Fibroblast of skin of abdomen (primary cell): Measurements from ENCODE around the gene SDHB.
A peak's percentile ranks its signal among the peaks of the same experiment; 100 is the strongest.

Experiments used
- DNase-seq: peaks from one replicate; pipeline ENCODE4 v3.0.0-alpha.2; 2013

The SDHB gene

DNA sequence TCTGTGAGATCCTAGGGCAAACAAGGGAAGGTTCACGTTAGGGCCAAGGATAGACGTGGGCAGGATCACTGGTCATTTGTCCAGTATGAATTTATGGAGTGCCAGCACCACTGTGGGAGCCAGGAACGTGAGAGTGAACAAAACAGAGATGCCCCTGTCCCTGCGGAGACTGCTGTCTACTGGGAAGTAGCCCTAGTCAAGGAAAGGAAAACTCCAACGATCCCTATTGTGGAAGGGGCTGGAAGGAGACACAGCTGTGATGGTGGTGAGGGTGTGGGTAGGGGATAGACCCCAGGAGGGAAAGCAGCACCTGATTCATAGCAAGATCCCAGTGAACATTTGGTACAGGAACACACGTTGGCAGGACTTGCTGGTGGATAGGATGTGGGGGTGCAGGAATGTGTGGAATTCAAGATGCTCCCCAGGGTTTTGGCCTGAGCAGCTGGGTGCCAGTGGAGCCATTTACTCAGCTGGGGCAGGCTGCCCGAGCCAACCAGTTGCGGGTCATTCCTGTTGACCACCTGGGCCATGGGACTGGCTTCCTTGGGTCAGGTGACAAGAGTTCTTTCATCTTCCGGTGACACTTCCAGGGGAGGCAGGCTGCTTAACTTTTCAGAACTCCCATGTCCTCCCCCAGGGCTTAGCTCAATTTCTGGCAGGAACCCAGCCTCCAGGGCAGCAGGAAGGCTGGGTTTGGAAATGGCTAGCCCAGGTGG, 40.9 kb downstream of the SDHB start:
- no peak for DNase-seq

DNA sequence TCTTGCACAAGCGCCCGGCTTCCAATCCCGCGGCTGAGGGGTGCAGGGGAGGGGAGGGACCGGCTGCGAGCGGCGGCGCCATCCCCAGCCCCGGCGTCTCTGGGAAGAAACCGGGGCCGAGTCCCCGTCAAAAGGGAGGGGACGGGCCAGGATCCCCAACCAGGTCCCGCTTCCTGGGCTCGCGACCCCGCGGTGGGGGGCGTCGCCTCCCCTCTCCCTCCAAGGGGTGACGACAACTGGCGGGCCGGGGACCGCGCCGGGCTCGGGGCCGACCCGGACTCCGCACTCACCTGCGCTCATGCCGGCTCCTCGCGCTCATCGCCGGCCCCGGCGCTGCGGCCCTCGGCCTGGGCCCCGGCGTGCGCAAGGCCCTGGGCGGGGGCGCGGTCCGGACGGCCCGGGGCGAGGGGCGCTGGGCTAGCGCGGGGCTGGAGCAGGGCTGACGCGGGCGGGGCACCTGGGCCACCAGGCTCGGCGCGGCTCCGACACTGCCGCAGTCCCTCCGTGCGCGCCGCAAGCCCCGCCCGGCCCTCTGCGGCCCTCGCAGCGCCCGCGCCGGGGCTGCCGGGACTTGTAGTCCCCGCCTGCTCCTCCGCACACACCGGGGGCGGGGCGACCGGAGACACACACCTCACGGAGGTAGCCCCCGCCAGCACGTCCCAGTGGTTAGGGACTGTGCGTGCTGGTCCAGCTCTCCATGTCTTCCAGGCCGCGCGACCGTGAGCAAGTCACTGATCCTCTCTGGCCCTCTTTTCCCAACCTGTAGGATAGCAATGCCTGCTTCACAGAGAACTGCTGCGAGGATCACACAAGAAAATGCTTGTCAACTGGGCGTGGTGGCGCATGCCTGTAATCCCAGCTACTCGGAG, 42.2 kb downstream of the SDHB start, which contains the start of gene ATP13A2:
Gene ATP13A2, minus strand, starts transcription at position 490 of the 869 bp plus-strand sequence. Its CDS starts 190 bp downstream, at position 300.
- peak; percentile 55 for DNase-seq

DNA sequence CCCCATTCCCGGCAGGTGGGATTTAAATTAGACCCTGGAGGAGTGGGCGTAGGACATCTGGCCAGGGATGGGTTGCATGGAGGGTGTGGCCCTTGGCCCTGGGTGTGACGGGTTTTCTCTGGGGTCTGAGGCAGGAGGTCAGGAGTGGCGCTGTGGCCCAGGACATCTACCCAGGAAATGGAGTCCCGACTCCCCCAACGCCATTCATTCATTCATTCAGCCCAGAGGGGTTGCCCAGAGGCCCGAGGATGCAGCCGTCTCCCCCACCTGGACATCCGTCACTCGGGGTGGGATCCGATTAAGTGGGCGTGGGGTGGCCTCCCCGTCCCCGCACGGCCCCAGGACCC, 42.8 kb downstream of the SDHB start:
- no peak for DNase-seq

DNA sequence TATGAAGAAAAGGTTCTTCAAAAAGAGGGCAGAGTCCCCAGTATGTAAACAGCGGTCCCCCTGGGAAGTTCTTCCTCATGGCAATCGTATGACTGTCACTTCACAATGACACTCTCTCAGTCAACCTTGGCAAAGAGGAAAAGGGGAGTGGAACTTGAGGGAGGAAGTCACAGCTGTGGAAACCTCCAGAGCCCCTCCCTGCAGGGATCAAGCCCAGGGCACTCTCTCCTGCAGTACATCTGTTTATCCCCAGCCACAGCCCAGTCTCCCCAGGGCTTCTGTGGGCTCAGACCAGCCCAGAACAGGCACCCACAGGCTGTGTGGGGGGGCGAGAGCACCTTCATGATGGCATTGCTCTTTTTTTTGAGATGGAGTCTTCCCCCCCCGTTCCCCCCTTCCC, 44.1 kb downstream of the SDHB start:
- no peak for DNase-seq

DNA sequence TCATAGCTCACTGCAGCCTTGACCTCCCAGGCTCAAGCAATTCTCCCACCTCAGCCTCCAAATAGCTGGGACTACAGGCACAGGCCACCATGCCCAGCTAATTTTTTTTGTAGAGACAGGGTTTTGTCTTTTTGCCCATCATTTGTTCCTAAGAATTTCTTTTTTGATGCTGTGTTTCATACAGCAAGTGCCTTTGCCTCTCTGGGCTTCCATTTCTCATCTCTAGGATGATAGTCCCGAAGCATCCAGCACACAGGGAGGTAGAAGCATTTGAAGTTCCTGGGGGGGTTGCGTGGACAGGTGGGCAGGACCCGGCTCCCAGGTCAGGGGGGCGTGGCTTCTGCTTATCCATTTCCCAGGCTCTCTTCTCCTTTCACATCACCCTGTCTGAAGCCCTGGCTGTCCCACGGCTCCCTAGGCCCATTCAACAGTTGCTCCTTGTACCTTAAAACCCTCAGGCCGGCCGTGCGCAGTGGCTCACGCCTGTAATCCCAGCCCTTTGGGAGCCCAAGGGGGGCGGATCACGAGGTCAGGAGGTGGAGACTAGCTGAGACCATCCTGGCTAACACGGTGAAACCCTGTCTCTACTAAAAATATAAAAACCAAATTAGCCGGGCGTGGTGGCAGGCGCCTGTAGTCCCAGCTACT, 45.5 kb downstream of the SDHB start:
- no peak for DNase-seq

DNA sequence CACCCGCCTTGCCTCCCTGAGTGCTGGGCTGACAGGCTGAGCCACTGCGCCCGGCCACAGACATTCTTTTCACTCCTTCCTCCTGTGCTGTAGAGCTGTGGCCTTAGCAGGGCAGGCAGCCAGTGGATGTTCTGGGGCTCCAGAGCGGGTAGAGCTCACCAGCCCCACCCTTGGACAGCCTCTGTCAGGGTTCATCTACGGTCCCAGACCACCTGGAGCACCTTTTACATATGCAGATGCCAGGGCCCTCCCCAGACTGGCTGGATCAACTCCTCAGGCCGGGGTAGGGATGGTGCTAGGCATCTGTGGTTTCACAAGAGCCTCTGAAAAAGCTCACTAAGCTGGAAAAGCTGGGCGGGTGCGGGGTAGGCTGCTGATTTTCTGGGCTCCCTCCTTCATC, 46.7 kb downstream of the SDHB start:
- no peak for DNase-seq

DNA sequence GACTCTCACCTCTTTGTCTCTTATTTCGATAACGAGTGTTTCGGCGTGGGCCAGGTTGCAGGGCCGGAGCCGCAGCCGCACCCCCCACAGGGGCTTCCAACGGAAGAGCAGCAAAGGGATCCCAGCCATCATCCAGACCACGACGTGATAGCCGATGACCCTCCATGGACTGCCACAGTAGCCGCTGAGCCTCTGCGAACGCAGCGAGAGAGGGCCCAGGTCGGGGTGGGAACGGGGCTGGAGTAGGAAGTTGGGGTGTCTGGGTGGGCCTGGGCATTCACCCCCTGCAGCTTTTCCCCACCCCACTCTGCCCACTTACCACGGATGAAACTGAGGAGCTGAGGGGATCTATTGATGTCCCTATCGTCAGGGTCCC, 48.5 kb downstream of the SDHB start:
- DNase-seq, result no peak

DNA sequence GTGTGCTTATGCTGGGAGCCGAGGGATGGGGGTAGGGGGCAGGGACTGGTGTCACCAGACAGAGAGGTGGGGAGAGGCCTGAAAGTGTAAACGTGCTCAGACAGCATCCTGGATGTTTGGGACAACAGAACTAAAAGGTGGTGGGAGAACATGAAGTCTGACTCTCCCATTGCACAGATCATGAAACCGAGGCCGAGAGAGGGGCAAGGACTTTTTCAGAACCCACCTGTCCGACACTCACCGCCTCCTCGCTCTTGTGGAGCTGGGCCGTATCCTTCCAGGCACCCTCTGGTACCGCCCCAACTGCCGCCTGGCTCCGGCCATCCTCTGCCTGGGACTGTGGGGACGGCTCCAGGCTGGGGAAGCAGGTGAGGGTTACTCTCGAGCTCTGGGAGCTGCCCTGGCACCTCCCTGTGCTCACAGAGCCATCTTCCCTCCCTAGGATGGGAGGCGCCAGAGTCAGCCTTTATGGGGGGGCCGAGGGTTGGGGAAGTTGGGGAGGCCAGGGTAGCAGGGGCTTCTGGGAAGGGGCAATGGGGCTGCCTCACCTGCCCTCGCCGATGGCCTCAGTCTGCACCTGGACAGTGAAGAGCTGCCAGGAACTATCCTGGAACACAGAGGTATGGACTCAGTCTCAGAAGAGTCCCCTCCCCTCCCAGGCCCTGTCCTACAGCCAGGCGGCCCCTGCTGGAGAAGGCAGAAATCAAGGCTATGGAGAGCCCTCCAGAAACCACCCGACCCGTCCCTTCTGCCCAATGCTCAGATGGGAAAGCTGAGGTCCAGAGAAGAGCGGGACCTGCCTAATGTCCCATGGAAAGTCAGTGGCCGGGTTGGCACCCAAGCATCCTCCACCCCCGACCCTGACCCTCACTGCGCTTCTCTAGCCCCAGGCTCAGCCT, 49.1 kb downstream of the SDHB start:
- DNase-seq, result no peak

DNA sequence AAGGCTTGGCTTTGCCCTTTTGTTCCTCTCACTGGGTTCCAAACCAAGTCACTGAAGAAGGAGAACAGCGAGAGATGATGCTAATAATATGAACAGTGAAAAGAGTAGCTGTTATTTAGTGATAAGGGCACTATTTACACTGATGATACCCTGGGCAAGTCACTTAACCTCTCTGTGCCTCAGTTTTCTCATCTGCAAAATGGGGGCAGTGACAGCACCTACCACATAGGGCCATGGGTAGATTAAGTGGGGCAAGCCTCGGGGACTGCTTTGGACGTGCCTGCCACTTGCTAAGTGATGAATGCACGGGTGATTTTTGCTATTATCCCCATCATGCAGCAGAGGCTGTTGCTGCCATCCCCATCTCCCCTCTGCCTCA, 51.3 kb downstream of the SDHB start:
- DNase-seq, result no peak

DNA sequence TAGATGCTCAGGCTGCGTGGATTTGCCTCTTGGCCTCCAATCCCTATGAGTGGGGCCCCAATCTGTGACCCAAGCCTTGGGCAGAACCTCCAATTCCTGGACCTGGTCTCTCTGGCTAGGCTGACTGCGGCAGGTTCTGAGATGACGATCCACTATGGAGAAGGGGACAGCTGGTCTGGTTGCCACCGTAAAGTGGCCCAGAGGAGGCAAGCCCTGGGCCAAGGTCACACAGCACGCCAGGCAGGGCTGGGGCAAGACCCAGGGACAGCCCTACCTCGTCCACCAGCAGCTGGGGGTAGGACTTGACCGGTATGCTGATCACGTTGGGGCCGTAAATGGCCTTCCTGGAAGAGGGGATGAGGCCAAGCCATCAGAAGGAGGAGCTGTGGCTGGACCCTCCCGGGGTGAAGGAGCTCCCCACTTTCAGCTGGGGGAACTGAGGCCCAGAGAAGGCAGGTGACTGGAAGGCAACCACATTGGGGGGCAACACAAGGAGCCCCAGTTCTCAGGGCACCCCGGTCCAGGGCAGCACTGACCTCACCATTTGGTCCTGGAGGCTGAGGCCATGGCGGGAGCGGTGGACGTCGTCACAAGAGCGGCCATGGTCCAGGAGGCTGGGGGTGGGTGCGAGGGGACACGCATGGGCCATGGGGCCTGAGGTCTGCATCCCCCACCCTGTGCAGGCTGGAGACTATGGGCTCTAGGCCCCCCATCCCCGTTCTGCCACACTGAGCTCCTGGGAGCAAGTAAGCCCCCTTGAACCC, 51.9 kb downstream of the SDHB start:
- no peak for DNase-seq

DNA sequence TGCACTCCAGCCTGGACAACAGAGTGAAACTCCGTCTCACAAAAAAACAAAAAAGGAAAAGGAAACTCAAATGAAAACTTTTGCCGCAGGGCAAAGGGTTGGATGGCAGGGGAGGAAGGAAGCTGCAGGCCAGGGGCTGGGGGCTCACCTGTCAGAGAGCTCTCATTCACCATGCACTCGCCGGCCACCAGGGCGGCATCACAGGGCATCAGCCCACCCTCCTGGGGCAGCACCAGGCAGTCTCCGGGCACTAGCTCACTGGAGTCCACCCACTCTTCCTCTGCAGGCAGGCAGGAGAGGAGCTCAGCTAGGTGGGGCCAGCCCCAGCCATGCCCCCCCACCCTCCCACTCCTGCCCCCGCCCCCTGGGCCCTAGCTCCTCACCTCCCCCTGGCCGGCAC, 54.0 kb downstream of the SDHB start:
- no peak for DNase-seq

DNA sequence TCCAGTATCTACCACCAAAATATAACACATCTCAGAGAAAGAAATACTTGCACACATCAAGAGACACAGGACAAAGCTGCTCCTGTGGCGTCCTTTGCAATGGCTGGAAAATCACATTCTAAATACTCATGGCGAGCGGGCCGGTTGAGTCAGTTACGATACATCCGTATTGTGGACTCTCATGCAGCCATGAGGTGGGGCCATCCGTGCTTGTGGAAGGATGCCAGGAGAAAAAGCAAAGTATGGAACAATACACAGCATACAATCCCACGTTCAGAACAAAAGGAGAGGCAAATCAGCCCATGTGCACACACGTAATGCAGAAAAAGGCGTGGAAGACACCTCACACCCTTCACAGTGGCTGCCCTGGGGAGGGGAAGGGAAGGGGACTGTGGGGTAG, 55.2 kb downstream of the SDHB start:
- DNase-seq, result peak; percentile 27

DNA sequence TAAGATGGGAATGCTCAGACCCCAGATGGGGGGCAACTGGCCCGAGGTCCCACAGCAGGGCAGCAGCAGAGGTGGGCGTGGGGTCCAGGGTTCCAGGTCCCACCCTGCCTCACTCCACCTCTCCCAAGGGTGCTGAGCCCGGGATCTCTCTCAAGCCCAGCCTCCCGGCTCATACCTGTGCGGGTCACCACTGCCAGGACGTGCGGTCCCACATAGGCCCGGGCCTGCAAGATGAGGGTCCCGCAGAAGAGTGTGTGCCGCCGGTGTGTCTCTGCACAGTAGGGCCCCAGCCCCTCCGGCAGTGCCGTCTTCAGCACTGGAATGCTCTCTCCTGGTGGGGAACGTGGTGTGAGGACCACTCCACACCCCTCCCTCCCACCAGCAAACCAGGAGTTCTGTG, 57.0 kb downstream of the SDHB start:
- no peak for DNase-seq

DNA sequence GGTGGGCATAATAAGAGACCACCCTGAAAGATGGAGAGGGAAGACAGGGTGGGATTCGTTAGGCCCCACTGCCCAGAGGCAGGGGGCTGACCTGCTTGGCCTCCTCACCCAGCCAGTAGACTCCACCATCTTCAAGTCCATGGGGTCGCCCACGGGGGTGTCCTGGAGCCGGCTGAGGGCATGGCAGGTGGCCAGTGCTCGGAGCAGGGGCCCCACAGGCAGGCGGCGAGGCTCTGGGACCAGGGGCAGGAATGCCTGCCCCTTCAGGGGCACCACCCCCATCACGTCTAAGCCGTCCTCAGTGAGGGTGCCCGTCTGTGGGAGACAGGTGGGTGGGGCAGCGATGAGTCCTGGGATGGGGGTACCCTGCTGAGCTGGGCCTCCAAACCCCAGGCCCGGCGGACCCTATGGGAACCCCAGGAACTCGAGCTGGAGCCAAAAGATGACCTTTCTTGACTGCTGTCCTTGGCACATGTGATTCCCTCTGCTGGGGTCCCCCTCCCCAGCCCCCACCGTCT, 60.3 kb downstream of the SDHB start:
- no peak for DNase-seq

DNA sequence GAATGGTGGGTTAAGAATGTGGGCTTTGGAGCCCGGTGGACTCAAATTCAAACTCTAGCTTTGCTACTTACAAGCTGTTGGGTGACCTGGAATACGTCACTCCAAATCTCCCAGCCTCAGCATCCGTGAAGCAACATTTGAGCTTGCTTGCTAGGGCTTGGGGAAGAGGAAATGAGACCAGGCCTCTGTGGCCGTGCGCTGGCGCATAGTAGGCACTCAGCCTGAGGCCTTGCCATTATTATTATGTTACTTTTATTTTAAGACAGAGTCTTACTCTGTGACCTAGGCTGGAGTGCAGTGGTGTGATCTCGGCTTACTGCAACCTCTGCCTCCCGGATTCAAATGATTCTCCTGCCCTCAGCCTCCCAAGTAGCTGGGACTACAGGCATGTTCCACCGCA, 61.2 kb downstream of the SDHB start:
- no peak for DNase-seq

DNA sequence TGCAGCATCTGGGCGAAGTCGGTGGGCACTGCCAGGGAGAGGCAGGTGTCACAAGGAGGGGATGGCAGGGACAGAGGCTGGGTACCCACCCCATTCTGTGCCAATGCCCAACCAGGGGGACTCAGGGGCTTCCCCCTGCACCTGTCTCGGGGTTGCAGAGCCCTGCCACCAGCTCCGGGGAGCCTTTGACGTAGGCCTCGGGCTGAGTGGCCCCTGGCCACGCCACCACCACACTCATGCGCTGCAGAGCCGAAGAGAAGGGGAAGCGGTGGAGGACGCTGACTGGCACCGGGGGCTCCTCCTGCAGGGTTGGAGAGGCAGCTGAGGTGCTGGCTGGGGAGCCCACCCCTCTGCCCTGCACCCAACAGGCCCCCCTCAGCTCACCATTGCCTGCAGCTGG, 61.7 kb downstream of the SDHB start:
- no peak for DNase-seq

DNA sequence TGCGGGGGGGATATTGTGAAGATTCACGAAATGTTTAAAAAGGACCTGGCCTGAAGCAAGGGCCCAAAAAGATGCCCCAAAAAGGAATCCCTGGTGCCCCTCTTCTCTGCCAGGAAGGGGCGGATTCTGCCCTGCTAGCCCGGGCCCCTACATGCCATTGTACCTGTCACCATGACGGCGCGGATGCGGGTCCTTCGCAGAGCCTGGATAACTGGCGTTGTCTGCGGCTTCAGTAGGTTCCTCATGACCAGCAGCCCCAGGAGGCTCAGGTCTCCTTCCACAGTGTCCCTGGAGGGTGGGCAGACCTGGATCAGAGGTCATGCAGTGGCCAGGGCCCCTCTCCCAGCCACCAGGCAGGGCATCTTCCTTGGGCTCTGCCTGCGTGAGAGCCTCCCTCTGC, 62.3 kb downstream of the SDHB start:
- no peak for DNase-seq

DNA sequence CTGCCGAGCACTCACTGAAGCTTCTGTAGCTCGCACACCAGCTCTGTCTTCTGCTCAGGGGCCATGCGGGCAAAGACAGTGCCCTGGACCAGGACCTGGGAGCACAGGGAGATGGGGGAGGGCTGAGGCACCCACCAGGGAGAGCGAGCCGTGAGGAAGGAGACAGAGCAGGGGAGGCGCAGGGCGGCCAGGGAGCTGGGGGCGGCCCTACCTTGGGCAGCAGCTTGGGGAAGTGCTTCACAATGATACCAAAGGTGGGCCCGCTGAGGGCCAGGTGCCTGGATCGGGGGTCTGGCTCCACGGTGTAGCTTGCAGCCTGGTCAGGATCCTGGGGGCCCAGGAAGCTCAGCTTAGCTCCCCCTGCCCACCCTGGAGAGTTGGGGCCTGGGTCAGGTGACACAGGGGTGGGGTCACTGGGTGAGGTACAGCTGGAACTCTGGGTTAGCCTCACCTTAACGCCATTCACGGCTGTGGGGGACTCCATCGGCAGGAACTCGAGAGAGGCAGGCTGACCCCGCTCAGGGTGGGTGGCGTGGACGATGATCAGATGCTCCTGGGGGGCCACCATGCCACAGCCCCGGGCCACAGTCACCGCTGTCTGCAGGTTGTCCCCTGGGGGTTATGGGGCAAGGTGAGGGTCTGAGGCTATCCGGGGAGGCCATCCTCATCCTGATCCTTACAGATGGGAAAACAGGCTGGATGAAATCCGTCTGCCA, 64.0 kb downstream of the SDHB start:
- DNase-seq, result no peak

DNA sequence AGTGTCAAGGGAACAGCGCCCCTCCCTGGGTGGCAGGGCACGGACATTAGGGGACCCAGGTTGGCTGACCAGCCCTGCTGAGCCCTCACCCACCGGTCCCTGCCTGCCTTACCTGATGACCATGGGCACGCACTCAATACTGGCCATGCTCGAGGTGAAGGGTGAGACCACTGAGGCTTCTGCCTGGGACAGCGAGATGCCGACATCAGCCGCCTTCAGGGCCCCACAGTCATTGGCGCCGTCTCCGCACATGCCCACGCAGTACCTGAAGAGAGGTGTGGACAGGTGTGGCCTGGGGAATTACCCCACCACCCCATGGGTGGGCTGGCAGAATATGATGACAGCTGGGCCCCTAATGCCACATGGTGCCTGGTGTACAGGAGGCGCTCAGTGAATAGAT, 65.6 kb downstream of the SDHB start:
- no peak for DNase-seq

DNA sequence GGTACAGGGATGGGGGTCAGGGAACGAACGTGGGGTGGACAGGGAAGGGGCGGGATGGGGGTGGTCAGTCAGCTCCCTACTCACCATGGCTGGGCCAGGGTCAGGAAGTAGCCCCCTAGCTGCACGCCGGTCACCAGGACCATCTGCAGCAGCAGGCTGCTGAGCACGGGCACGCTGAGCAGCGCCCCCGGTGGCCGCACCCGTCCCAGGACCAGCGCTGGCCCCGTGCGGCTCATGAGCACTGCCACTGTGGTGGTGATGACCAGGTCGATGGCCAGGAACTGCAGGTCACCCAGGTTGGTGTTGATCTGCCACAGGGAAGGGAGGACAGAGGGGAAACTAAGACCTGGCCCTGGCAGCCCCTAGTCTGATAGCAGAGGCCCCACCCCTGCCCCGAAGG, 66.9 kb downstream of the SDHB start:
- DNase-seq, result no peak

DNA sequence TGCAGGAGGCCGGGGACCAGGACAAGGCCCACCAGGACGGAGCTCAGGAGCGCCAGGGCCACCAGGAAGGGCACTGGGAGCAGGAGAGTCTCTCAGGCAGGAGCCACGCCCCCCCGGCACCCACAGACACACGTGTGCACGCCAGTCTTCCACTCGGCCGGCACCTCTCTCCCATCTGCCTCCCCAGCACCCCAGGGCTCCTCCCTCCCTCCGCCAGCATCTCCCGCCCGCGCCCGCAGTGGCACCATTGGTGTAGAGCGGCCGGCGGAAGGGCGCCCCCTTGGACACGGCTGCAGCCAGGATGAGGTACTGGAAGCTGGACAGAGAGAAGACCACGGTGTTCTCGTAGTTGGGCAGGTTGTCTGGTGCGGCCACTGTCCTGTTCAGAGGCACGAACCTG, 67.3 kb downstream of the SDHB start:
- no peak for DNase-seq
